ENCODE data around the gene MACROD2.

The MACROD2 gene

DNA sequence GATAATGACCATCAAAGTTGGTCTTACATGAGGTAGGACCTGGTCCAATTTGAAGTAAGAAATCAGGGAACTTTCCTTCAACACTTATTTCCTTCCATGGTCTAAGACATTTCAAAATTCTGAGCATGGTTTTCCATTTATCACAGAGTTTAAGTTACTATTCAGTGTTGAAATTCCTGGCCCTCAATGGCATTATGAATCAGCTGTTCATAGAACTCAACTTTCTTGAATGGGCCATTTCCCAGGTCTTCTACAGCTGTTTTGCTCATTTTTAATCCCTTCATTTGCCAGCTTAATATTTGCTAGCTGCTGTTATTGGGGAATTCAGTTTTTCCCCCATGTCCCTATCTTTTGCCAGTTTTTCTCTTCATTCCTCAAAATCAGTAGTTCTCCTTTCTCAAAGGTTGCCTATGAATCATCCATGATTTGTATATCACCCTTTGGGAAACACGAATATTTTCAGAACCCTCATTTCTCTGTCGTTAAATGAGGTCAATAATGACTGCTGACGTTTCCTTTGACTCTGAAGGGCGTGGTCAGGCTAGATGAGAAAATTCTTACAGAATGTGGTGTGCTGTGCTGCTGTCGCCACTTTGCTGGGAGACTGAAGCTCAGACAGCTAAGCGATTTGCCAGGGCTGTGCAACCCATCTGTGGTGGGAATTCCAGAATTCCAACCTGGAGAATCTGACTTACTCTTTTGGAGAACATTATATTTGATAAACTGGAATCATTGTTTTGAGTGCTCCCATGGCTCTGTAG is 558.6 kb downstream of the MACROD2 start:
- Histone ChIP-seq H3K4me3 (replicated peaks; ENCODE audit: low read depth, low read length) (no peak overlapping the region), H3K36me3 (ENCODE audit: control insufficient read depth, insufficient read depth, low read length) (no peaks in the 10 kb centered on the region), H3K27me3 (replicated peaks; ENCODE audit: control insufficient read depth, insufficient read depth, low read length) (no peaks in the 10 kb centered on the region)
- no peak for DNase-seq (ENCODE audit: extremely low read depth, insufficient read length)
- TF ChIP-seq, protein P1, sequence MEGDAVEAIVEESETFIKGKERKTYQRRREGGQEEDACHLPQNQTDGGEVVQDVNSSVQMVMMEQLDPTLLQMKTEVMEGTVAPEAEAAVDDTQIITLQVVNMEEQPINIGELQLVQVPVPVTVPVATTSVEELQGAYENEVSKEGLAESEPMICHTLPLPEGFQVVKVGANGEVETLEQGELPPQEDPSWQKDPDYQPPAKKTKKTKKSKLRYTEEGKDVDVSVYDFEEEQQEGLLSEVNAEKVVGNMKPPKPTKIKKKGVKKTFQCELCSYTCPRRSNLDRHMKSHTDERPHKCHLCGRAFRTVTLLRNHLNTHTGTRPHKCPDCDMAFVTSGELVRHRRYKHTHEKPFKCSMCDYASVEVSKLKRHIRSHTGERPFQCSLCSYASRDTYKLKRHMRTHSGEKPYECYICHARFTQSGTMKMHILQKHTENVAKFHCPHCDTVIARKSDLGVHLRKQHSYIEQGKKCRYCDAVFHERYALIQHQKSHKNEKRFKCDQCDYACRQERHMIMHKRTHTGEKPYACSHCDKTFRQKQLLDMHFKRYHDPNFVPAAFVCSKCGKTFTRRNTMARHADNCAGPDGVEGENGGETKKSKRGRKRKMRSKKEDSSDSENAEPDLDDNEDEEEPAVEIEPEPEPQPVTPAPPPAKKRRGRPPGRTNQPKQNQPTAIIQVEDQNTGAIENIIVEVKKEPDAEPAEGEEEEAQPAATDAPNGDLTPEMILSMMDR (IDR thresholded peaks at IDR 0.05; ENCODE audit: insufficient read depth, low read length, poor library complexity, severe bottlenecking), result no peak

- no peaks in the 10 kb centered on the region for H3K36me3 ChIP-seq (ENCODE audit: control insufficient read depth, insufficient read depth, low read length)
- no peak for DNase-seq (ENCODE audit: extremely low read depth, insufficient read length)
- TF ChIP-seq, protein P1 (IDR thresholded peaks at IDR 0.05; ENCODE audit: insufficient read depth, low read length, poor library complexity, severe bottlenecking), result no peak
- H3K4me3 ChIP-seq (replicated peaks; ENCODE audit: low read depth, low read length), result no peak overlapping the region
- no peaks in the 10 kb centered on the region for H3K27me3 ChIP-seq (replicated peaks; ENCODE audit: control insufficient read depth, insufficient read depth, low read length)
Measured at GRCh38 chr20:14555676-14556075, 560.4 kb downstream of the MACROD2 start.

DNA sequence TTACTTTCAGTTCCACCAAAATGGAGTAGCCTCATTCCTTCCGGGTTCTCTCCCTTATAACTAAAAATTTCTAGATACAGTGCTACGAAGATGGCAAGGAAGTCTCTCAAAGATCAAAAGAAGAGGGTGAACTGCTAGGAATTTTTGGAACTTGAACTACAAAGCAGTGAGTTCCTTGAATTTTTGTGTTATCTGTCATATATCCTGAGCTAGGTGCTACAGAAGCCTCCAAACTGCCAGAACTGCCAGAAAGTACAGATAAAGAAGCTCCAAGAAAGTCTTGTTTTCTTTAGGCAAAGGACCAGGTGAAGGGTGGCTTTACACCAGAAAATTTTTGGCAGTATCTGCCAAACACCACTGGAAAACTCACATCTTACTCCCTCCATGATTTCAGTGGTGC is 560.9 kb downstream of the MACROD2 start:
- DNase-seq (ENCODE audit: extremely low read depth, insufficient read length), result no peak
- TF ChIP-seq, protein P1 (IDR thresholded peaks at IDR 0.05; ENCODE audit: insufficient read depth, low read length, poor library complexity, severe bottlenecking), result no peak
- Histone ChIP-seq H3K36me3 (ENCODE audit: control insufficient read depth, insufficient read depth, low read length) (no peaks in the 10 kb centered on the region), H3K27me3 (replicated peaks; ENCODE audit: control insufficient read depth, insufficient read depth, low read length) (no peaks in the 10 kb centered on the region), H3K4me3 (replicated peaks; ENCODE audit: low read depth, low read length) (no peak overlapping the region)

DNA sequence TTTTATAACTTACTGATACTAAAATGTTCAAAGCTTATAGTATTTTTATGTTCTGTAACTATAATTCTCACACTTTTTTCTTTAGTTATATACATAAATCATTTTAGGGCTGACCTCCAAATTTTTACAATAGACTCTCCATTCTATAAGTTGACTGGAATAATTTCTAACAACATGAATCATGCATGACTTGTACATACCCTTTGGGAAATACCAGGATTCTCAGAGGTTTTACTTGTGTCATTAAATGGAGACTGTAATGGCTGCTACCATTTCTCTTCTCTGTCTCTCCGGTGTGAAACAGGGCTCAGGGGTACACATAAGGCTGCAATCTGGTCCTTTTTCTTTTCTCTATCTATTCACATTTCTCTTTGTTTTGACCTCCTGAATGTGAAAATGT is 564.3 kb downstream of the MACROD2 start:
- no peaks in the 10 kb centered on the region for H3K27me3 ChIP-seq (replicated peaks; ENCODE audit: control insufficient read depth, insufficient read depth, low read length)
- no peaks in the 10 kb centered on the region for H3K36me3 ChIP-seq (ENCODE audit: control insufficient read depth, insufficient read depth, low read length)
- DNase-seq (ENCODE audit: extremely low read depth, insufficient read length), result no peak
- TF ChIP-seq, protein P1 (IDR thresholded peaks at IDR 0.05; ENCODE audit: insufficient read depth, low read length, poor library complexity, severe bottlenecking), result no peak
- no peak overlapping the region for H3K4me3 ChIP-seq (replicated peaks; ENCODE audit: low read depth, low read length)

- Histone ChIP-seq H3K4me3 (replicated peaks; ENCODE audit: low read depth, low read length) (no peak overlapping the region), H3K36me3 (ENCODE audit: control insufficient read depth, insufficient read depth, low read length) (no peaks in the 10 kb centered on the region), H3K27me3 (replicated peaks; ENCODE audit: control insufficient read depth, insufficient read depth, low read length) (no peaks in the 10 kb centered on the region)
- DNase-seq (ENCODE audit: extremely low read depth, insufficient read length), result no peak
- TF ChIP-seq, protein P1 (IDR thresholded peaks at IDR 0.05; ENCODE audit: insufficient read depth, low read length, poor library complexity, severe bottlenecking), result no peak
Measured at GRCh38 chr20:14561741-14562221, 566.5 kb downstream of the MACROD2 start.

All from GM06990 (cell line).